GM18517 (cell line): ENCODE data around the gene OR51D1.

Experiments used
- ATAC-seq: cut with Tn5 transposase; IDR thresholded peaks from one replicate; pipeline ENCODE4 v1.9.1; 2021; ENCODE audit warnings: mild to moderate bottlenecking, moderate library complexity; ENCODE audit not compliant: unreplicated experiment

The OR51D1 gene, protein sequence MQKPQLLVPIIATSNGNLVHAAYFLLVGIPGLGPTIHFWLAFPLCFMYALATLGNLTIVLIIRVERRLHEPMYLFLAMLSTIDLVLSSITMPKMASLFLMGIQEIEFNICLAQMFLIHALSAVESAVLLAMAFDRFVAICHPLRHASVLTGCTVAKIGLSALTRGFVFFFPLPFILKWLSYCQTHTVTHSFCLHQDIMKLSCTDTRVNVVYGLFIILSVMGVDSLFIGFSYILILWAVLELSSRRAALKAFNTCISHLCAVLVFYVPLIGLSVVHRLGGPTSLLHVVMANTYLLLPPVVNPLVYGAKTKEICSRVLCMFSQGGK

DNA sequence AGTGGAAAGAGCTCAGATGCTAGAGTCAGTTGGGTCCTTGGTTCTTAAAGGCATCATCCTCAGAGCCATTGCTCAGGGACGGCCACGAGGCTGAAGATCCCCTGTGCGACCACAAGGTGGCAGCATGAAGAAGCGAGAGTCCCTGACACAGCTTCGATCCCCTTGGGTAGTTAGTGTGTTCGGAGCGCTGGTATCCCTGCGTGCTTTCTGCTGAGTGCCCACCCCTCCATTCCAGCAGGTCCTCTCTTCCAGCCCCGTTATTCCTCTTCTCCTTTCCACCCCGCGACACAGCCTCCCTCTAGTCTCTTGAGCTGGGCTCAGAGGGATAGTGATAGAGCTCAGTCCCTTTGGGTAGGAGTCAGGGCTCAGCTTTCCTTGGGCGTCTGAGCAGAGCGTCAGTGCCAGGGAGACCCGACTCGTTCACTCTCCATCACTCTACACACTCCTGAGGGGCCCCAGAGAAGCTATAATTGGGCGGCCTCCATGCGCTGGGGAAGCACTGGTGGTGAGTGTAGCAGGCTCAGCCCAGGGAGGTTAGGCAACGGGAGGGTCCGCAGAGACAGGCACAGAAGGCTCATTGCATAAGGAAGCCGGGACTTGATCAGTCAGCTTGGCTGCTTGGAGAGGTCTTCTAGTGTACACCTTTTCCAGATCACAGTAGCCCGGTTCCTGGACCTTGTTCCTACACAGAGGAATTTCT, at the start of gene OR51D1:
TSS of gene OR51D1 (plus strand) at position 516 of the 700 bp plus-strand sequence. CDS start 2,314 bp downstream, outside the sequence.
- ATAC-seq: peak; percentile 95

DNA sequence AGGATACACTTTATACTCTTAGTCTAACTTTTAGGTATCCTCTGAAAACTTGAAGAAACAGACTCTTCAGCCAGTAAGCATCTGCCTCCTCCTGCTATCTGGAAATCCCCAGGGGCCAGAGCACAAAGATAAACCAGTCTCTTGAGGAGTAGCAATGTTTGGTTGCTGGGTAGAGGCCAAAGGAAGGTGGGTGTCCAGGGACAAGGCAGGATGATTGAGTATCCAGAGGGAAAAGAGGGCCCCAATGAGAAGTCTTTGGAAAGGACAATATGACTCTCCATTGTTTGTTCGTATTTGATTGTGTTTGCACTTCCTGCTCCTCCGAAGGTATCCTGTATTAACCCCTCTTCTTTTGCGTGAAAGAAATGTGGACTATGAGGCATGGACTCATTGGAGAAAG, 48.3 kb upstream of the OR51D1 start:
- no peak for ATAC-seq

DNA sequence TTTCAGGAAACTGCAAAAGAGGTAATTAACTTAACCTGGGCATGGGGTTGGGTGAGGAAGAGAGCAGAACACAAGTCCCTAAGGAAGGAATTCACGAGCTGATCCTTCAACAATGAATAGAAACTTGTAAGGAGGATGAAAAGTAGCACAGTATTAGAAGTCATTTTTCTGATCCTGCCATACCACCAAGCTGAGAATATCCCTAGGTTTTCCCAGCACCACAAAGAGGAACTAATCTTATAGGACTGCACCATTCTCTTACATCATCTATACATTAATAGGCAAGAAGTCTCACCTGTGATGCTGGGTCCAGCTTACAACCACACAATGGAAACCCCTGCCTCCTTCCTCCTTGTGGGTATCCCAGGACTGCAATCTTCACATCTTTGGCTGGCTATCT, 43.5 kb upstream of the OR51D1 start, which contains the start of gene OR52I1:
TSS of gene OR52I1 (plus strand) at position 301 of the 400 bp plus-strand sequence. CDS start at position 301, 0 bp downstream.
- no peak for ATAC-seq

DNA sequence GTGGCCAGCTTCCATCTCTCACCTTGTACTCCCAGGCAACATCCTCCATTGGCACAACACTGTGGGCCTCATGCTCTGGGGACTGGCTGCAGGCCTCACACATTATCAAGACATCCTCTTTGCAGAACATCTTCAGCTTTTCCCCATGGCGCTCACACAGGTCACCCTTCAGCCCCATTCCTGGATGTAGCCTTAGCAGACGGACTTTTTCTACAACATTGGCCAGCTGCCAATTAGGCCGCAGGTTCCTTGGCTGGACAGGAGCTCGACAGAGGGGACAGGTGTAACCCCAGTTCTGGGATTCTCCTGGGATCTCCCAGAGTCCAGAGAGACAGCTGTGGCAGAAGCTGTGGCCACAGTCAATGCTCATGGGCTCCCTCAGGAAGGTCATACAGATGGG, 32.2 kb upstream of the OR51D1 start:
- ATAC-seq: no peak

DNA sequence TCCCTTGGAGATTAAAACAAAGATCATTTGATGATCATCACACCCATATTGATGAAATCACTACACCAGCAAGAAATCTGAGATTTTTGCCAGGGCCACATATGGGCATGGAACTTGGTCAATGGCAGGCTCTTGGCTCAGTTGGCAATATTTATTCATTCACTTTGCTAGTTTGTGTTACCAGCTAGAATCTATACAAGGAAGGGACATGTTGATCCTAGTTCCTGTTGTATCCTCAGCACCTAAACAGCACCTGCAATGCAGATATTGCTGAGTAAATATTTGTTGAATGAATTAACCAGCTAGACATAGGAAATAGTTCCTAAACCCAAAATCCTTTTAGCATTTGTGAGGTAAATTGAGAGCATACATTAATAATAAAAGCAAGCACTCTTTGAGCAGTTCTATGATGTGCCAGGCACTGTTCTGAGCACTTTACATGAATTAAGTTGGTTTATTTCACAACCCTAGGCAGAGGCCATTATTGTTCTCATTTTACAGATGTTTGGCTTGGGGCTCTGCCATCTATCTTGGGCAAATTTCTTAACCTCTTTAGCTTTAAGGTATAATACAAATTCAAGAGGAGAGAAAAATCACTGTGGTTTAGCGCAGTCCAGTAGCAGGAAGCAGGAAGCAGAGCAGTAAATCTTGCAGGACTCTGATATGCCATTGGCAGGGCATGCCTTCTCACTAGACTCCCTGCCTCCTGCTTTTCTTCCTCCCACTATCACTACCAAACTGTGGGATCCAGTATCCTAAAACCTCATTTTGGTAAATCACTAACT, 30.9 kb upstream of the OR51D1 start:
- no peak for ATAC-seq

DNA sequence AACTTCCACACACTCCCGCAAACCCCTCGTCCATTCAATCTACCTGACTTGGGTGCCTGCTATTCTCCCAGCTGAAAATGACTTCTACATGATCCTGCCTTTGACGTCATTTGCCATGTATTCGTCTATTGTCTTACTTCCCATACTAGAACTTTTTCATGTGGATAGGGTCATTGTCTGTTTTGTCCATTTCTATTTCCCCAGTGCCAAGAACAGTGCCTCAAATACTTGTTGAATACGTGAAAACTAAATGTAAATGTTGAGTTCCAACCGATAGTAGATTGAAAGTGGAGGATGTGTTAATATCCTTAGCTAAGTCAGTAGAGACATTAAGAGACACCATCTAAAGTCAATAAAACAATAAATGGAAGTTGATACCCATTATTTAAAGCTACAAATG, 30.2 kb upstream of the OR51D1 start:
- no peak for ATAC-seq

DNA sequence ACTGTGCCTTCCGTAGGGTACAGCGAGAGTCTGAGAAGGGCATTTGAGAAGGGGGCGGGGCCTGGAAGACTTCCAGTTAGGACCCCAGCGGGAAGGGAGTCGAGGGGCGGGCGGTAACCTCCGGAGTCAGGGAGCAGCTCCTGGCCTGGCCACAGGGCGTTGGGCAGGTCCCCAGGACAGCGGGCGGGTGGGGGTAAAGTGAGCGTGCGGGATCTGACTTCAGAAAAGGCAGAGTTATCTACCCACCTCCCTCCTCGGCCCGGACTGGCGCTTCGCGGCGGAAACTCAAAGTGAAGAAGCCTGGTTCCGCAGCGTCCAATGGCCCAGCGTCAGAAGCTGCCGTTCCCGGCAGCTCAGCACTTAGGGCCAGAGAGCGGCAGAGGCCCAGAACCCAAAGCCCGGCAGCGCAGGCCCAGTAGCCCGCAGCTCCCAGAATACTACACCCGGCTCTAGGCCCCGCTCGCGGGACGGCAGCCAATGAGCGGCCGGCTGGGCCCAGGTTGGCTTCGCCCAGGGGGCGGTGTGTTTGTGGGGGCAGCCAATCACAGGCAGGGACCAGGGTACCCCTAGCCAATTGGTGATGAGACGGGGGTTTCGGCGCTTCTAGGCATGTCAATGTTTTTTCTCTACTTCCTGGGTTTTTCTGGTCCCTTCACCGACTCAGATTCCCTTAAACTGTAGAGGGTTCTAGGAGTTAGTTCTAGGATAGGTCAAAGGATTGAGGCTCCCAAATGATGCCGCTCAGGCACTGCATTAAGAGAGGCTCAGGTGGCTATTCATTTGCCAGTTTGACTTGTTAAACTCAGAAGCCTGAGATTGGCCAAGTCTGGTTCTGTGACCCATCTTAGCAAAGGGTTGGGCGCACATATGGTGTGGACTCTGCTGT, 29.3 kb upstream of the OR51D1 start, which contains the start of gene TRIM68:
TSS of gene TRIM68 (minus strand) at position 451 of the 886 bp plus-strand sequence. CDS start 2,727 bp downstream, outside the sequence.
- peak; percentile 96 for ATAC-seq

DNA sequence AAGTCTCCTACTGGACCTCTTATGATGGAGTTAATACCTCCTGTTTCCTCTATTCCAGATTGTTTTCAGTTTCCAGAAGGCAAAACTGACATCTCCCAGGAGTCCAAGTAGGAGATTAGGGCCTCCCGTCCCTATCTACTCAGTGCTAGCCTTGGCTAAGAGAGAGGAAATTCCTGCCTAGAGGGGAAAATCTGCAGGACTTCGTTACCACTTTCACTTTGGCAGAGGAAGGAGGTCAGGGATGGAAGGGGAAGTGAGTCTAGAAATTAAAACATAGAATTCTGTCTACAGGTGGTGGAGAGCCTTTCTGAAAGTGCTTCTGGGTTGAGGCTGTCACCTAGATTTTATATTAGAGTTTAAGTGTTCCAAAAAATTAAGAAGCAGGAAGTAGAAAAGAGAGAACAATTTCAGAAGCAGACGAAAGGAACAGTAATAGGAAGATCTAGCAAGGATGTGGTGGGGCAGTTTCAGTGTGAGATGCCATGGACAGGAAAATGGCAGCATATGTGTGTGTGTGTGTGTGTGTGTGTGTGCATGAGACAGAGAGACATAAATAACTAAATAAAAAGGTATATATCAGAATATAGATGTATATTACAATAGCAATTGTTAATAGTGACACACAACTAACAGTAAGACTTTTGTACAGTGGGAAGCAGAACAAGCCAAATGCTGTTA, 26.9 kb upstream of the OR51D1 start:
- ATAC-seq: no peak

DNA sequence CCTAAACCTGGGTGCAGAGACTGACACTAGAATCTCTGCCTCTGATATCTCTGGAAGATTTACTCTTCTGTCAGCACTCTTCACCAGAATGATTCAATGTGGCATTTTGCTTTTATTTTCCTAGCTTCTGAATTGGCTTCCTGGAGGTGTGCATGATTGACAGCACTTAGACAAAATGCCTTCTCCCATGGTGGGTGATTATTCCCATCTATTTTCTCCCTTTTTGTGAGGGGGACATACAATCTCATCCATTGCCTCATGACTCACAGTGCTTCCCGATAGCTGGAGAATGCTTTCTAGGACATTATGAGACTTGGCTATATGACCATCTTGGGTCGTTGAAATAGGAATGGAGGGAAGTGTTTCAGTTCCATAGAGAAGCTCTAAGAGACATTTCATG, 25.3 kb upstream of the OR51D1 start:
- ATAC-seq: no peak

DNA sequence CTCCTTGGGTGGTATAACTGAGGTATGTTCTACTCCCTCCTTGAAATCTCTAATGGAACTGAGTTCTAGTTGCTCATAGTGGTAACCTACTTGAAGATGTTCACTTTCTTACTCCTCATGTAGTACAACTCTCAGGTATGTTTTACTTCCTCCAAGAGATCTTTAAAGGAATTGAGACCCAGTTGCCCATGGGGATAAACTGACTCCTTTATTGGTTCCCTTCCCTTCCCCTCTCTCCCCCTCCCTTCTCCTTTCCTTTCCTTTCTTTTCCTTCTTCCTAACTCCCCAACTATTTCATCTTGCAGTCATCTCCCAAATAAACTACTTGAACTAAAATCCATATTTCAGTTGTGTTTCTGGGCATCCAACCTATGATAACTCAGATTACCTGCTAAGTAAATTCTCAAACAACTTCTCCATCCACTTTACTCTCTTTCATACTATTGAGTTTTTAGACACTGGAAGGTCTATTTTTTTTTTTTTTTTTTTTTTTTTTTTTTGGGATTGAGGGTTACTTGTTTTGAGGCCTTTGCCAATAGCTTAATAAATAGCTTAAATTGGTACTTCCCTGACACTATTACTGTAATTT, 21.3 kb upstream of the OR51D1 start:
- no peak for ATAC-seq

DNA sequence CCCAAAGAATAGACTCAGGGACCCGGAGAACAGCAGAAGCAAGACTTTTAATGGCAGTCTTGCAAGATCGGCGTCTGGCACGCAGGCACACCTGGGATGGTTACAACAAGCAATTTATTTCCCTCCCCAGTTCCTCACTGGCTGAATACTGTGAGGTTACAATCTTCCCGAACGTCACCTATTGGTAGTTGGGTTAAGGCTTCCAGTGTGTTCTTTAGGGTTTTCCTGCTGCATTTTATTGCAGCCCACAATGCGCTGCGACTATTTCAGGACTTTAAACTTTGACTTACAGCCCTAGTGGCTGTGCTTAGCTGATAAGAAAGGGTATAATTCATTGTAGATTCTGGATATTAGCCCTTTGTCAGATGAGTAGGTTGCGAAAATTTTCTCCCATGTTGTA, 17.8 kb upstream of the OR51D1 start:
- no peak for ATAC-seq

DNA sequence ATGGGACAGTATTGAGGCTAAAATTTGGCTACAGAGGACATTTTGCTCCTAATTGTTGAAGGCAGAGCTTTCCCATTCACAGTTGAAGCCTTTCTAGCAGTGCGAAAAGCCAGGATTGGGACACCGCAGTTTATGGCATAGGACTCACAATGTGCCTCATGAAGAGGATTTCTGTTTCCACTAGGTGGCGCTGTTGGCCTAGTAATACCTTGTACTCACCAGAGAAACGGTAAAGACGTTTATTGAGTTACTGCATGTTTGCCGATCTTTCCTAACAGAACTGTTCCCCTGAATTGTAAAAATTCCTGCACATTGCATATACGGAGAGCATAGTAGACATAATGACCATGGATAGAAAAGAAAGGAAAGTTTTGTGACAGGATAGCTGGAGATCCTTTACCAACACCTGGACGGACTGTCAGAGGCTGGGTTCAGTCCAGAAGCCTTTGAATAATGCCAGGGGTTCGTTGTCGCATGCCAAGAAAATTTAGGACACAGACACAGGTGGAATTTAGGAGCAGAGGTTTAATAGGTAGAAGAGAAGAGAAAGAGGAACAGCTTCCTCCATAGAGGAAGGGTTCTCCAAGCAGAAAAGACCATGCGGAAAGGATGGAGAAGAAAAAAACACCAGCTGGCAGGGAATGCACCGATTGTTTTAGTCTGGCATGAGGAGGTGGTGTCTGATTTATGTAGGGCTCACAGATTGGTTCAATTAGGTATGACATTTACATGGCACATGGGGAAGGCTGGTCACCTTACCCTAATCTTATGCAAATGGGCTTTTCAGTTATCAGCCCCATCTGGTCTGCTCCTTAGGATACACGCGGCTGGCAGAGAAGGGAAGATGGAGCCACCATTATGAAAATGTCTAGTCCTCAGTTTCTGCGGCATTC, 10.8 kb upstream of the OR51D1 start:
- ATAC-seq: no peak

DNA sequence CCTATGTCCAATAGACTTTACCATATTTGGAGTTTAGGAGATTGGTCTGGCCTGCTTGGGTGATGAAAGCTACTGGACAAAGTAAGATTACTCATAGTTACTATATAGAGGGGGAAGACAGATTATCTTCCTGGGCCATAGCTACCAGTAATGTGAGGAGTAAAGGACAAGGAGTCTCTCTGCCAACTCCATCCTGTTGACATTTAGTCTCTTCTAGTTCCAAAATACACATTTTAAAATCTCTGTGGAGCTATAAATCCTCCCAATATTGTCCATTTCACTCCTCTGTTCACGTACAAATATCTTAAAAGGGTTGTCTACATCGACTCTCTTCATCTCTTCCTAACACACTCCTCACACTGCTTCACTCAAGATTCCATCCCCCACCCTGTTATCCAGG, 1.1 kb upstream of the OR51D1 start:
- no peak for ATAC-seq

DNA sequence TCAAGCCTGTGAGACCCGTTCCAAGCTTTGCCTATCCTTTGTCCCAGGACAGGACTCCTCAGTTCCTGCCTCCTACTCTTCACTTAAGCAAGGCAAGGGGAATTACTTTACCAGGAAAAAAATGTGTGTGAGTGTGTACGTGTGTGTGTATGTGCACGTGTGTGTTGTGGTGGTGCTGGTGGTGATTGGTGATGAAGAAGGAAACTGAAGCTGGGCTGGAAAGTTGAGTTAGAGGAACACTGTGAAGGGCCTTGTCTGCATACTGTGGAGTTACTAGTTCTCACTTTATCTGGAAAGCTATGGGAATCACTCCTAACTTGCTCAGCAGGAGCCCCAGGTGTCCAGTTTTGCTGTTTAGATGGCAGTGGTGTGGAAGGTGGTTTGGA, 378 bp downstream of the OR51D1 start:
- no peak for ATAC-seq

DNA sequence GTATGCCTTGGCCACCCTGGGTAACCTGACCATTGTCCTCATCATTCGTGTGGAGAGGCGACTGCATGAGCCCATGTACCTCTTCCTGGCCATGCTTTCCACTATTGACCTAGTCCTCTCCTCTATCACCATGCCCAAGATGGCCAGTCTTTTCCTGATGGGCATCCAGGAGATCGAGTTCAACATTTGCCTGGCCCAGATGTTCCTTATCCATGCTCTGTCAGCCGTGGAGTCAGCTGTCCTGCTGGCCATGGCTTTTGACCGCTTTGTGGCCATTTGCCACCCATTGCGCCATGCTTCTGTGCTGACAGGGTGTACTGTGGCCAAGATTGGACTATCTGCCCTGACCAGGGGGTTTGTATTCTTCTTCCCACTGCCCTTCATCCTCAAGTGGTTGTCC, 2.7 kb downstream of the OR51D1 start:
- ATAC-seq: no peak

DNA sequence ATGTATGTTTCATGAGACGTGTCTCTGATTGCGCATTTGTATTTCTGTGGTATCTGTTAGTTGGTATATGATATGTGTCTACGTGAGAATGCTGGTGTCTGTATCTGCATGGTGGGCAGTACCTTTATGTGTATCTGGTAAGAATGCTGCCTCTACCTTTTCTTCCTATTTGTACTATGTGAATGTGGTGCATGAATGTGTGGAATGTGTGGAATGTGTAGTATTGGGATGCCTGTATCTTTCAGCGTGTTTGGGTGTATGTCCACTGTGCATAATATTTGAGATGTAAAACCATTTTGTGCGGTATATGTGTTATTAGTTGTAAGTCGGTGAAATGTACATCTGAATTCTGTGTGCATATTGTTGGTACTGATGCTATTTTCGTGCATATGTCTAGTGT, 4.2 kb downstream of the OR51D1 start:
- ATAC-seq: no peak

DNA sequence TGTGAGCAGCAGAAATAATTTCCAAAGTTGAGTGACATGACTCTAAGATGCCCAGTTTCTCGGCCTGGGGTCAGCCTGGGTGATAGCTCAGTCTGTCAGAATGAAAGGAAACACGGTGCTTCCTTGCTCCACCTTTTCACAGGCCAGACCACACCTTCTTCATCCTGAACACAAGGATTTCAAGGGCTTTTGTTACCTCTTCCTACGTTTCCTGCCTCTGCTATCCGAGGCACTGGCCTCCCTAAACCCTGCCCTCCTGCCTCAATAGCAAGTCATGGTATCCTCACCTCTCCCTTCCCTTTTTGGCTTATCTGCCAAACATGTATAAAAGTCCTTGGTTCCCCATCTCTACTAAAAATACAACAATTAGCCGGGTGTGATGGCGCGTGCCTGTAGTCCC, 4.8 kb downstream of the OR51D1 start:
- no peak for ATAC-seq

DNA sequence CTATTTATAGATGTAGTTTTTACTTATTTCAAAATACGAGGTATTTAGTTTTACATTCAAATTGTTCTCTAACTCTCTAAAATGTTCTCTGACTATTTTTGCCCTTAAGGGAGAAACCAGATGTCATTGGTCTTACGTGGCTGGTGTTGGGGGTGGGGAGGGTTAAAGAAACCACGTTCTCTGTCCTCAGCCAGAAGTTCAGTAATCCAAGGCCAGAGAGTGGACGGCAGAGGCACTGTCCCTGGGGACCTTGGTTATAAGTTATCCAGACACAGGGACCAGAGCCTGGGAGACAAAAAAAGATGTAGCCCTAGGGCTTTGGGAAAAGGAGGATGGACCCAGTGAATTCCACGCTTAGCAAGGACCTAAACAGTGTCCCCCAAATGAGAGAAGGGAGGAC, 5.8 kb downstream of the OR51D1 start:
- ATAC-seq: no peak

DNA sequence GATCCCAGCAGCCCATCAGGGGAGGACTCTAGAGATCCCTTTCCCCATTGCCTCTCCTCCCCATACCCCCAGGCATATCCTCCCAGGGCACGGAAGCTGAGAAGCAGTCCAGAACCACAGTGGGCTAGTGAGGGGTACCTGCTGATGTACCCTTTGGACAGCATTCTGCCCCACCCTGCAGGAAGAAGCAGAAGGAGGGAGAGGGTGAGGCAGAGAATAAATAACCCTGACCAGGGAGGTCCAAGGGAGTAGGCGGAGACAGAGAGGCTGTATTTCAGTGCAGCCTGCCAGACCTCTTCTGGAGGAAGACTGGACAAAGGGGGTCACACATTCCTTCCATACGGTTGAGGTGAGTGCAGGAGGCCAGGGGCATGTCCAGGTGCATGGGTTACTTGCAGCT, 6.4 kb downstream of the OR51D1 start, which contains the start of gene OR51E1:
TSS of gene OR51E1 (plus strand) at position 301 of the 400 bp plus-strand sequence. CDS start 8,545 bp downstream, outside the sequence.
- no peak for ATAC-seq
